A673 (cell line): ENCODE data around the gene SCRN1. TPM values are rescaled to one million over a fixed set of nuclear protein-coding genes. Genes with fewer than 3 reads are reported as not detected.

Experiments used
- BruUV-seq: library from RNA; stranded (reverse); fragments of 400-500 nt; replicated peaks from 2 replicates; lab custom pipeline; 2021; lab: Mats Ljungman, UMichigan
- CTCF ChIA-PET: fragments of 300-600 bp; sonication (Branson Sonifier 250); formaldehyde crosslinking; loops from one replicate; lab custom pipeline; 2022; ENCODE audit warnings: antibody characterized with exemption; lab: Charles Lee
- POLR2A ChIA-PET: fragments of 300-600 bp; sonication (Branson Sonifier 250); formaldehyde crosslinking; loops from one replicate; lab custom pipeline; 2022; ENCODE audit warnings: antibody characterized with exemption; ENCODE audit not compliant: low non-redundant PET; lab: Charles Lee
- DNase-seq: peaks from one replicate; pipeline ENCODE4 v3.0.0-alpha.2; 2015; ENCODE audit warnings: low spot score
- H3K27ac ChIP-seq: fragments of 200-600 bp; sonication (generic); 2 replicates; pipeline ENCODE4 v1.5.1; 2016; ENCODE audit warnings: mixed run types, low read depth, mild to moderate bottlenecking, mixed read lengths, antibody characterized with exemption, low read length; ENCODE audit not compliant: poor library complexity, severe bottlenecking
- H3K27me3 ChIP-seq: fragments of 200-600 bp; sonication (generic); replicated peaks from 2 replicates; pipeline ENCODE4 v1.6.1; 2017; ENCODE audit warnings: mixed run types, low read depth, mild to moderate bottlenecking, mixed read lengths, antibody characterized with exemption, low read length; ENCODE audit not compliant: insufficient read depth, poor library complexity
- H3K36me3 ChIP-seq: fragments of 200-600 bp; sonication (generic); 2 replicates; pipeline ENCODE4 v1.6.1; 2016; ENCODE audit warnings: mixed run types, mild to moderate bottlenecking, mixed read lengths, antibody characterized with exemption, low read length; ENCODE audit not compliant: insufficient read depth, poor library complexity, severe bottlenecking
- H3K4me1 ChIP-seq: fragments of 200-600 bp; sonication (generic); 2 replicates; pipeline ENCODE4 v1.6.1; 2017; ENCODE audit warnings: mixed run types, mild to moderate bottlenecking, mixed read lengths, antibody characterized with exemption, low read length; ENCODE audit not compliant: insufficient read depth, poor library complexity, severe bottlenecking
- H3K4me3 ChIP-seq: fragments of 200-600 bp; sonication (generic); 2 replicates; pipeline ENCODE4 v1.5.1; 2016; ENCODE audit warnings: low read depth, mixed run types, mild to moderate bottlenecking, mixed read lengths, low read length; ENCODE audit not compliant: poor library complexity, severe bottlenecking
- H3K9me3 ChIP-seq: fragments of 200-600 bp; sonication (generic); 2 replicates; pipeline ENCODE4 v1.6.1; 2016; ENCODE audit warnings: mixed run types, low read depth, mild to moderate bottlenecking, mixed read lengths, antibody characterized with exemption, low read length; ENCODE audit not compliant: poor library complexity, severe bottlenecking
- EZH2 ChIP-seq: fragments of 200-600 bp; sonication (generic); IDR thresholded peaks from 2 replicates; pipeline ENCODE4 v1.6.1; 2017; ENCODE audit warnings: borderline replicate concordance, low read depth, mild to moderate bottlenecking, mixed read lengths, antibody characterized with exemption, low read length; ENCODE audit not compliant: poor library complexity, severe bottlenecking
- intact Hi-C: fragments of 100-400 bp; cut with micrococcal nuclease; formaldehyde crosslinking; loops from one replicate; pipeline ENCODE4 v1.10.0; 2022; ENCODE audit not compliant: unreplicated experiment
- total RNA-seq: library from RNA; stranded (reverse); gene quantifications from 2 replicates; pipeline ENCODE4 v1.2.3, GENCODE V29; 2021
- TF ChIP-seq, protein P1 (sequence below): fragments of 300-800, 200-600 bp; sonication (generic); conservative IDR thresholded peaks from 2 replicates; pipeline ENCODE4 v1.5.1; 2017; ENCODE audit warnings: low read depth, mild to moderate bottlenecking, antibody characterized with exemption, low read length, moderate library complexity, mixed read lengths

Gene SCRN1
- total RNA-seq, 1 experiment from 2014 or later = 83.9 TPM

DNA sequence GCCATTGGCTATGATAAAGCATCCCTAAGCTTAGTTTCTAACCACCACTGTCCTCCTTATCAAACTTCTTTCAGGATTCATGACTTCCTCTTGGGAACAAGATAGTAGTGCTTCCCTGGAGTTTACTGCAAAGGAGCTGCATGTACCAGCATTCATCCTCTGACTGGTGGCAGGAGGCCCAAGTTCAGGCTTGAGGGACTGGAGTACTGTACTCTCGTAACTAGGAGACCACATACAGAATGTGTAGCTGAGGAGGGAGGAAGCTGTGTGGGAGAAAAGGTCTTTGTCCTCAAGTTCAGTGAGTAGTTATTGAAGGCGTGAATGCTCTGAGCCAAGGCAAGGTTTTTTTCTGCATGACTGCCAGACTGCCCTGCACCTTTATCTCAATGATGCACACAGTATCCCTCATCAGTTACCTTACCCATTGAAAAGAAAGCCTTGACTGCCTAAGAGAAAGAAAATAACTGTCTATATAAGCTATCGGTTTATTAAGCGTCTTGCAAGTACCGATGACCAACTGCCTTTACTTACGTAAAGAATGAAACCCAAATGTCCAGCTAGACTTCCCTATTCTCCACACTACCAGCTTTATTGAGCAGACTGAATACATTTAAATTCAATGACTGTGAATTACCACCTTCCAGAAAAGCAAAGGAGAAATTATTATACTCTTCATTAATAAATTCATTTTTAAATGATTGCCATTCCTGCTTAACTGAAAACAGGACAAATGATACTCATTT is 12.8 kb downstream of the SCRN1 start:
- Histone ChIP-seq H3K36me3 (no peaks in the 10 kb centered on the region), H3K4me3 (no peak overlapping the region), H3K27me3 (no peaks in the 10 kb centered on the region), H3K4me1 (peaks cover 24% of the 10 kb centered on the region), H3K27ac (no peak overlapping the region), H3K9me3 (no peaks in the 10 kb centered on the region)
- intact Hi-C loops = no loop called here
- ChIA-PET CTCF (no interaction called here), POLR2A (interaction anchor here (0.7 kb wide), 1 partner anchor 97 kb away, joined by 4 read pairs; no protein-coding TSS in a partner anchor)
- no peak for TF ChIP-seq EZH2
- TF ChIP-seq, protein P1, sequence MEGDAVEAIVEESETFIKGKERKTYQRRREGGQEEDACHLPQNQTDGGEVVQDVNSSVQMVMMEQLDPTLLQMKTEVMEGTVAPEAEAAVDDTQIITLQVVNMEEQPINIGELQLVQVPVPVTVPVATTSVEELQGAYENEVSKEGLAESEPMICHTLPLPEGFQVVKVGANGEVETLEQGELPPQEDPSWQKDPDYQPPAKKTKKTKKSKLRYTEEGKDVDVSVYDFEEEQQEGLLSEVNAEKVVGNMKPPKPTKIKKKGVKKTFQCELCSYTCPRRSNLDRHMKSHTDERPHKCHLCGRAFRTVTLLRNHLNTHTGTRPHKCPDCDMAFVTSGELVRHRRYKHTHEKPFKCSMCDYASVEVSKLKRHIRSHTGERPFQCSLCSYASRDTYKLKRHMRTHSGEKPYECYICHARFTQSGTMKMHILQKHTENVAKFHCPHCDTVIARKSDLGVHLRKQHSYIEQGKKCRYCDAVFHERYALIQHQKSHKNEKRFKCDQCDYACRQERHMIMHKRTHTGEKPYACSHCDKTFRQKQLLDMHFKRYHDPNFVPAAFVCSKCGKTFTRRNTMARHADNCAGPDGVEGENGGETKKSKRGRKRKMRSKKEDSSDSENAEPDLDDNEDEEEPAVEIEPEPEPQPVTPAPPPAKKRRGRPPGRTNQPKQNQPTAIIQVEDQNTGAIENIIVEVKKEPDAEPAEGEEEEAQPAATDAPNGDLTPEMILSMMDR = no peak
- no TSS peak for BruUV-seq
- DNase-seq = no peak

DNA sequence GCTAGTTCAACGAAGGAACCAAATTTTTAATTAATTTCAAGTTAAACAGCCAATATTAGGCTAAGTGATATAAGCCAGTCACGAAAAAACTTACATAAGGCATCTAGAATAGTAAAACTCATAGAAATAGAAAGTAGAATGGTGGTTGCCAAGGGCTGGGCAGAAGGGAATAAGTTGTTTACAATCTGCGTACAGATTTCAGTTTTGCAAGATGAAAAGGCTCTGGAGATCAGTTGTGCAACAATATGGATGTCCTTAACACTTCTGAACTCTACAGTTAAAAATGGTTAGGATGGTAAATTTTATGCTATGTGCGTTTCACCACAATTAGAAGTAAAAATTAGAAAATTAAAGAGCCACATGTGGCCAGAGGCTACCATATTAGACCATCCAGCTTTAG is 13.3 kb downstream of the SCRN1 start:
- H3K4me1 ChIP-seq = peaks cover 24% of the 10 kb centered on the region
- no peak overlapping the region for H3K27ac ChIP-seq
- no peaks in the 10 kb centered on the region for H3K9me3 ChIP-seq
- H3K4me3 ChIP-seq = no peak overlapping the region
- BruUV-seq = no TSS peak
- ChIA-PET CTCF (no interaction called here), POLR2A (no interaction called here)
- no peak for TF ChIP-seq EZH2
- TF ChIP-seq, protein P1 = no peak
- intact Hi-C loops = no loop called here
- no peaks in the 10 kb centered on the region for H3K27me3 ChIP-seq
- no peak for DNase-seq
- H3K36me3 ChIP-seq = no peaks in the 10 kb centered on the region

DNA sequence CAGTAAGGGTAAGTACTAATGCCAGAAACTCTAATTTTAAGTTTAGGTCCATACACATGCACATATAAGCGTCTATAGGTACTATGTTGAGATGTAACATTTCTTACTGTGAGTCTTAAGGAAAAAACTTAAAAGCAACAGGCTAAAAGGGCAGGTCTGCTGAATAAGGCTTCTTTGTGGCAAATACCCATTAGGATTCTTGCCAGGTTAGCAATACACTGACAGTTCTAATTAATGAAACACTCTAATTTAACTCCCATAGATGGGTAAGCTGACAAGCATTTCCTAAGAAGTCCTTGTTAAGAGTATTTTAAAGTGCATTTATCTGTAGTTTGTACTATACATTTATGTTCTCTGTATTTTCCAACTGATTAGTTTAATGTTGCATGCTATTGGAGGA is 14.0 kb downstream of the SCRN1 start:
- no peak for TF ChIP-seq EZH2
- TF ChIP-seq, protein P1 = no peak
- peaks cover 3% of the 10 kb centered on the region for H3K36me3 ChIP-seq
- no peak overlapping the region for H3K27ac ChIP-seq
- no peaks in the 10 kb centered on the region for H3K9me3 ChIP-seq
- CTCF ChIA-PET = no interaction called here
- BruUV-seq = no TSS peak
- DNase-seq = no peak
- H3K4me1 ChIP-seq = peaks cover 24% of the 10 kb centered on the region
- POLR2A ChIA-PET = no interaction called here
- H3K27me3 ChIP-seq = no peaks in the 10 kb centered on the region
- no peak overlapping the region for H3K4me3 ChIP-seq
- intact Hi-C loops = no loop called here
